Prostate gland (tissue), 2 donors: ENCODE data around the gene CAPZB. TPM values are rescaled to one million over a fixed set of nuclear protein-coding genes. Genes with fewer than 3 reads are reported as not detected.

ENCODE experiments used
- DNase-seq: peaks from one replicate; pipeline ENCODE4 v3.0.0-alpha.2; 2019; ENCODE audit warnings: low spot score
- H3K27ac ChIP-seq, 2 donors: fragments of 200-600 bp; sonication (generic); 2 replicates each; pipeline ENCODE4 v1.5.1; 2017 to 2019
- H3K27me3 ChIP-seq: fragments of 200-600 bp; sonication (generic); replicated peaks from 2 replicates; pipeline ENCODE4 v1.5.1; 2019; ENCODE audit not compliant: insufficient read depth
- H3K36me3 ChIP-seq, 2 donors: fragments of 200-600 bp; sonication (generic); 1 replicate in 1 of 2; 2 replicates in 1 of 2; pipeline versions ENCODE4 v1.5.1 to v1.8.1; 2017 to 2019
- H3K4me1 ChIP-seq: fragments of 200-600 bp; sonication (generic); replicated peaks from 2 replicates; pipeline ENCODE4 v1.5.1; 2019
- H3K4me3 ChIP-seq, 2 donors: fragments of 200-600 bp; sonication (generic); 2 replicates each; pipeline ENCODE4 v1.5.1; 2017 to 2019
- H3K9me3 ChIP-seq: fragments of 200-600 bp; sonication (generic); 2 replicates; pipeline ENCODE4 v1.5.1; 2017
- POLR2A ChIP-seq: fragments of 450-650 bp; IDR thresholded peaks from one replicate; pipeline ENCODE4 v1.6.1; 2016; ENCODE audit warnings: antibody characterized with exemption, mild to moderate bottlenecking
- POLR2AphosphoS5 ChIP-seq: sonication (generic); formaldehyde crosslinking; IDR thresholded peaks from one replicate; pipeline ENCODE4 v1.6.1; 2017; ENCODE audit warnings: antibody characterized with exemption
- WGBS: methylation state at CpG from one replicate; pipeline ENCODE4 v1.1.5; 2018; 5-methylcytosine and 5-hydroxymethylcytosine counted together
- intact Hi-C: fragments of 100-400 bp; cut with DNase I; formaldehyde crosslinking; loops from one replicate; pipeline ENCODE4 v1.14.2; 2022
- total RNA-seq, 2 donors: library from RNA; depleted of rRNA; stranded (reverse); fragments of >200 nt; gene quantifications; one replicate each; pipeline ENCODE4 v1.1.0, GENCODE V29; 2016
- TF ChIP-seq, protein P1 (sequence below), 4 experiments: fragments of 200-600 bp in 2 of 4; fragments of 450-650 bp in 2 of 4; sonication (generic) in 2 of 4; IDR thresholded peaks; 1 replicate in 3 of 4; 2 replicates in 1 of 4; pipeline ENCODE4 v1.5.1; 2016 to 2019; ENCODE audit warnings: antibody characterized with exemption in 4 of 4, mild to moderate bottlenecking in 2 of 4, moderate library complexity in 2 of 4

Gene CAPZB
- total RNA-seq, 2 donors from 2014 or later: 139 to 150 TPM

DNA sequence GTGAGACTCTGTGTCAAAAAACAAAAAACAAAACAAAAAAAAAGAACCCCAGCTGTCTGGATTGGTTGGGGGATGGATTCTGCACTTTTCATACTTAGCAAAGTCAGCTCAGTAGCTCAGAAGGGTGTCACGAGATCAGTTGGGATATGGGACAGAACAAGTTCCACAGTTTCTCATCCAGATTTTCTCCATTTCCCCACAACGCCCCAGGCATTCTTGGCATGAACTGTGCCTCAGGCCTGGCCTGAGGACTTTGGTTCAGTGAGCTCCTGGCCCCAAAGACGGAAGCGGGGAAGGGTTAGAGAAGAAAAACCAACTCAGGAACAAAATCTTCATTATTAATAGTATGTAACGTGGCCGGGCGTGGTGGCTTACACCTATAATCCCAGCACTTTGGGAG is 175.3 kb downstream of the CAPZB start:
- DNase-seq: no peak
- 89% methylated on average over 7 of the region's 7 CpGs for WGBS
- Histone ChIP-seq H3K27ac (no peak overlapping the region), H3K36me3 (peaks cover 0 to 9% of the 10 kb centered on the region in 2 donors), H3K4me3 (no peak overlapping the region), H3K4me1 (peaks cover 3% of the 10 kb centered on the region), H3K27me3 (no peaks in the 10 kb centered on the region), H3K9me3 (no peaks in the 10 kb centered on the region)
- intact Hi-C loops: no loop called here
- TF ChIP-seq, protein P1, sequence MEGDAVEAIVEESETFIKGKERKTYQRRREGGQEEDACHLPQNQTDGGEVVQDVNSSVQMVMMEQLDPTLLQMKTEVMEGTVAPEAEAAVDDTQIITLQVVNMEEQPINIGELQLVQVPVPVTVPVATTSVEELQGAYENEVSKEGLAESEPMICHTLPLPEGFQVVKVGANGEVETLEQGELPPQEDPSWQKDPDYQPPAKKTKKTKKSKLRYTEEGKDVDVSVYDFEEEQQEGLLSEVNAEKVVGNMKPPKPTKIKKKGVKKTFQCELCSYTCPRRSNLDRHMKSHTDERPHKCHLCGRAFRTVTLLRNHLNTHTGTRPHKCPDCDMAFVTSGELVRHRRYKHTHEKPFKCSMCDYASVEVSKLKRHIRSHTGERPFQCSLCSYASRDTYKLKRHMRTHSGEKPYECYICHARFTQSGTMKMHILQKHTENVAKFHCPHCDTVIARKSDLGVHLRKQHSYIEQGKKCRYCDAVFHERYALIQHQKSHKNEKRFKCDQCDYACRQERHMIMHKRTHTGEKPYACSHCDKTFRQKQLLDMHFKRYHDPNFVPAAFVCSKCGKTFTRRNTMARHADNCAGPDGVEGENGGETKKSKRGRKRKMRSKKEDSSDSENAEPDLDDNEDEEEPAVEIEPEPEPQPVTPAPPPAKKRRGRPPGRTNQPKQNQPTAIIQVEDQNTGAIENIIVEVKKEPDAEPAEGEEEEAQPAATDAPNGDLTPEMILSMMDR (IDR thresholded peaks at IDR 0.05): no peak
- TF ChIP-seq POLR2AphosphoS5 (no peak), POLR2A (no peak)

DNA sequence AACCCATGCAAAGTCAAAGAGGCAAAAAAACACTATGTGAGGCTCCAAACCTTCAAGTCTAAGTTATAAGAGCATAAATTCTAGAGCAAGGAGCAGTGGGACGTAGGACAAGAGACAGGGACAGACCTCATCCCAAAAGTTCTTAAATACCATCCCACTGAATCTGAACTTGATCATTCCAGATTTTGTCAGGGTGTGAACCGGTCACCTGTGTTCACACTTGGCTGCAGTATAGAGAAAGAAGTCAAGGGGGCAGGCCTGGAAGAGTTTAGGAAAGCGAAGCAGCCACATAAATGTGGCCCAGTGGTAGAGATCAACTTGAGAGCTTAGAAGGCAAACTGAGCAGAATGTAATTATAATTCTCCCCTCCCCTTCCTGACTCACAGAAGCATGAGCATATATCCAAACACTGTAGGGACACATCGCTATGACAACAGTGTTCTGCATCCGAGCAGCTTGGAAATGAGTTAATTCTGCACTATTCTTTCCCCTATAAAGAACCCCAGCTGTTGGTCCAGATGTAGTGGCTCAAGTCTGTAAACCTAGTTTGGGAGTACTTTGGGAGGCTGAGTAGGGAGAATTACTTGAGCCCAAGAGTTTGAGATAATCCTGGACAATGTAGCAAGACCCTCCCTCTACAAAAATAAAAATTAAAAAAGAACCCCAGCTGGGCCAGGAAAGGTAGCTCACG is 176.1 kb downstream of the CAPZB start:
- peaks cover 0 to 9% of the 10 kb centered on the region in 2 donors for H3K36me3 ChIP-seq
- peaks cover 3% of the 10 kb centered on the region for H3K4me1 ChIP-seq
- TF ChIP-seq POLR2A: no peak
- TF ChIP-seq, protein P1 (IDR thresholded peaks at IDR 0.05): no peak
- no peak for TF ChIP-seq POLR2AphosphoS5
- no peak overlapping the region for H3K27ac ChIP-seq
- WGBS: 72% methylated on average over 6 of the region's 6 CpGs
- no peak overlapping the region for H3K4me3 ChIP-seq
- DNase-seq: no peak
- intact Hi-C loops: no loop called here
- no peaks in the 10 kb centered on the region for H3K27me3 ChIP-seq
- no peaks in the 10 kb centered on the region for H3K9me3 ChIP-seq

DNA sequence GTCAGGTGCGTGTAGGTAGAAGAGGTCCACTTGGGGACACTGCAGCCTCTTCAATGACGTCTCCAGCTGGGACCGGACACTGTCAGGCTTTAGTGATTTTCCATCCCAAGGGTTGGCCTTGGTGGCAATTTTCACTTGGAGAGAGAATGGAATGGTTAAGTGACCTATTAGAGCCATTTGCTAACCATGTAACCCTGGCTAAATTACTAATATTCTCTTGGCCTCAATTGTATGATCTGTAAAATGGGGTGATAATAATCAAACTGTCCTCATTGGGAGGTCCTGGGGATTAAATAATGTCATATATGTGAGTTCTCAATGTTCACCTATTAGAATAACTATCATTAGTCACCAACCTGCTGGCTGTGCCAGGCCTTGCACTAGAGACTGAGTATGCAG is 176.8 kb downstream of the CAPZB start:
- H3K9me3 ChIP-seq: no peaks in the 10 kb centered on the region
- no peak overlapping the region for H3K4me3 ChIP-seq
- H3K27ac ChIP-seq: no peak overlapping the region
- no peak for DNase-seq
- TF ChIP-seq, protein P1 (IDR thresholded peaks at IDR 0.05): no peak
- TF ChIP-seq POLR2AphosphoS5 (no peak), POLR2A (no peak)
- no peaks in the 10 kb centered on the region for H3K27me3 ChIP-seq
- H3K4me1 ChIP-seq: peaks cover 3% of the 10 kb centered on the region
- intact Hi-C loops: no loop called here
- peaks cover 6 to 9% of the 10 kb centered on the region in 2 donors for H3K36me3 ChIP-seq
- WGBS: 92% methylated on average over 3 of the region's 3 CpGs

DNA sequence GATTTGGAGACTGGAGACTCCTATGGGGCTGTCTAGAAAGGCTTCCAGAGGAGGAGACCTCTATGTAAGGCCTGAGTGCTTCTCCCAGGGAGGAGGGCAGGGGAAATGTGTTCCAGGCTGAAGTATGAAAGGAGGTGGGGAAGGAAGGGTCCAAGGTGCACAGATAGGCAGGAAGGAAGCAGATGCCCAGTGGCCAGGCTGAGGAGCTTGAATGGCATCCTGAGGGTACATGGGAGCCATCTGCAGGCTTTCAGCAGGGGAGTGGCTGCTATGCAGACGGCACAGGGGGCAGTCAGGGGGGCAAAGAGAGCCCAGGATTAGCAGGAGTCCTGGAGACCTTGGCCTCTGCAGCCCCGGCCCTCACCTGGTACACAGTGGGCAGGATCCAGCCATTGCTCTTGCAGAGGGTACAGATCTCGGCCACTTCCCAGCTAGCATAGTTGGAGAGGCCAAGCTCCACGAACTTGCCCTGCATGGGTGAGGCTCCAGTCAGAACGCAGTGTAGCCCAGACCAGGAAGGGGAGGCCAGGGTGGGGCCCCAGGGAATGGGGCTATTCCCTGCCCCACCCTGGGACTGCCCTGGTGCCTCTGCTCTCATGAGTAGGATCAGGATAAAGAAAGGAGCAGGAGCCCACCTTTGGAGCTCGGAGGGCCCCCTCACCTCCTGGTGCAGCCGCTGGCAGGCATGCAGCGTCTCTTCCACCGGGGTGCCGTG is 177.4 kb downstream of the CAPZB start:
- no peak for DNase-seq
- intact Hi-C loops: no loop called here
- H3K27ac ChIP-seq: no peak overlapping the region
- H3K36me3 ChIP-seq: peaks cover 6 to 9% of the 10 kb centered on the region in 2 donors
- no peak overlapping the region for H3K4me3 ChIP-seq
- peaks cover 2% of the 10 kb centered on the region for H3K4me1 ChIP-seq
- no peaks in the 10 kb centered on the region for H3K27me3 ChIP-seq
- WGBS: 91% methylated on average over 10 of the region's 10 CpGs
- H3K9me3 ChIP-seq: no peaks in the 10 kb centered on the region
- TF ChIP-seq POLR2AphosphoS5 (no peak), POLR2A (no peak)
- TF ChIP-seq, protein P1 (IDR thresholded peaks at IDR 0.05): no peak

DNA sequence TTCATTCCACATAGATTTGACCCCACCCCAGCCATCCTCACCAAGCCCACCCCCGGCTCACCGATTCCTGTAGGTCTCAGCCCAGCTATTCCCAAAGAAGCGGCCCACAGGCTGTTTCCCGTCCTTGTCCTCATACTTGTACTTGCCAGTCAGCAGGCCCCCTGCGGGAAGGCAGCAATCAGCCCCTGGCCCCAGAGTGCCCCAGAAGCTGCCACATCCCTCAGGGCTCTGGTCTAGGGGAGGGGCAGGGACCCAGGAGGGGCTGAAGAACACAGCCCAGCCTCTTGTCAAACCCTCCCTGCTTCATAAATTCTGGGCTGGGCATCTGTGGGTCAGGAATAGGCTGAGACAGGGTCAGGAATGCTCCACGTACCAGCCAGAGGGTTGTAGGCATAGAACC is 178.4 kb downstream of the CAPZB start:
- WGBS: 91% methylated on average over 6 of the region's 6 CpGs
- Histone ChIP-seq H3K36me3 (peaks cover 6 to 9% of the 10 kb centered on the region in 2 donors), H3K27me3 (no peaks in the 10 kb centered on the region), H3K4me3 (no peak overlapping the region), H3K4me1 (no peaks in the 10 kb centered on the region), H3K27ac (no peak overlapping the region), H3K9me3 (no peaks in the 10 kb centered on the region)
- TF ChIP-seq, protein P1 (IDR thresholded peaks at IDR 0.05): no peak
- no peak for TF ChIP-seq POLR2AphosphoS5
- no peak for TF ChIP-seq POLR2A
- no peak for DNase-seq
- intact Hi-C loops: no loop called here
